WERI-Rb-1 (cell line): ENCODE data around the gene CHCHD6.

Experiments used
- DNase-seq: peaks from one replicate; pipeline ENCODE4 v3.0.0-alpha.2; 2020
- H3K27ac ChIP-seq: fragments of 250-450 bp; sonication (Bioruptor Pico); 2 replicates; pipeline ENCODE4 v1.5.1; 2020; ENCODE audit warnings: mild to moderate bottlenecking, moderate library complexity
- H3K27me3 ChIP-seq: fragments of 250-450 bp; sonication (Bioruptor Pico); 2 replicates; pipeline ENCODE4 v1.5.1; 2021; ENCODE audit warnings: mild to moderate bottlenecking, low read depth, moderate library complexity; ENCODE audit not compliant: insufficient read depth, severe bottlenecking
- H3K36me3 ChIP-seq: fragments of 250-450 bp; sonication (Bioruptor Pico); 2 replicates; pipeline ENCODE4 v1.5.1; 2020; ENCODE audit warnings: mild to moderate bottlenecking, moderate library complexity
- H3K4me3 ChIP-seq: 2 replicates; pipeline ENCODE4 v1.5.1; 2011; ENCODE audit warnings: low read depth, mild to moderate bottlenecking, control low read depth, low read length
- H3K9me3 ChIP-seq: fragments of 250-450 bp; sonication (Bioruptor Pico); 2 replicates; pipeline ENCODE4 v1.5.1; 2021; ENCODE audit warnings: mild to moderate bottlenecking, moderate library complexity; ENCODE audit not compliant: severe bottlenecking
- TF ChIP-seq, protein P1 (sequence below): IDR thresholded peaks from 2 replicates; pipeline ENCODE4 v1.5.1; 2011; ENCODE audit warnings: low read depth, mild to moderate bottlenecking, control low read depth, inconsistent platforms, low read length

CHCHD6 gene

DNA sequence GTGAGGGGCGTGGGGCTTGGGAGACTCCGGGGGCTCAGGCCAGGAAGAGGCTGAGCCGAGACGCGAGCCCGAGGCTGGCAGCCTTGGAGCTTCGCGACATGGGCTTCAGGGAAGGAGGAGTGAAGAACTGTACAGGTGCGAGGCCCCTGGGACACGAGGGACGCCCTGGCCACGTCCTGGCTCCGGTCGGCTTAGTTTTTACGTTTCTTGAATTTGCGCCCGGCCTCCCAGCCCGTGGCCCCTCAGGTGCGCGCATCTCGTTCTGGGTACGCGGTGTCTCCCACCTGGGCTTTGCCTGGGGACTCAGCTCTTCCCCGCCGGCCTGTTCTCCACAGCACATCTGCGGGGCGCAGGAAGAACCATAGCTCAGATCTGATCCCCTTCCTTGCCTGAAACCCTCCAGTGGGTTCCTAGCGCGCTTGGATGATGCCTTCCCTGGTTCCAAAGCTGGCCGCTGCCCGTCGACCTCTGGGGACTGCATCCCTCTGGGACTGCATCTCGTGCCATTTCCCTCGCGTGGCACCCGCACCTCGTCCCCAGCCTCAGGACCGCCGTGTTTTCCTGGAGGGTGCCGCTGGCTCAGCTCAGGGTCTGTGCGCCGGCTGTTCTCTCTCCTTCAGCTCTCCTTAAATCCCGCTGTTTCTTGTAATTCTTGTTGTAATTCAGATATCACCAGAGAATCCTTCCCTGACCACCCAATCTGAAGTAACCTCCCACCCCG is 614 bp downstream of the CHCHD6 start:
- no peaks in the 10 kb centered on the region for H3K9me3 ChIP-seq
- peak overlapping the region; percentile 65 for H3K27ac ChIP-seq
- H3K36me3 ChIP-seq, result no peaks in the 10 kb centered on the region; the same call in 1 of the 2 replicates
- TF ChIP-seq, protein P1, sequence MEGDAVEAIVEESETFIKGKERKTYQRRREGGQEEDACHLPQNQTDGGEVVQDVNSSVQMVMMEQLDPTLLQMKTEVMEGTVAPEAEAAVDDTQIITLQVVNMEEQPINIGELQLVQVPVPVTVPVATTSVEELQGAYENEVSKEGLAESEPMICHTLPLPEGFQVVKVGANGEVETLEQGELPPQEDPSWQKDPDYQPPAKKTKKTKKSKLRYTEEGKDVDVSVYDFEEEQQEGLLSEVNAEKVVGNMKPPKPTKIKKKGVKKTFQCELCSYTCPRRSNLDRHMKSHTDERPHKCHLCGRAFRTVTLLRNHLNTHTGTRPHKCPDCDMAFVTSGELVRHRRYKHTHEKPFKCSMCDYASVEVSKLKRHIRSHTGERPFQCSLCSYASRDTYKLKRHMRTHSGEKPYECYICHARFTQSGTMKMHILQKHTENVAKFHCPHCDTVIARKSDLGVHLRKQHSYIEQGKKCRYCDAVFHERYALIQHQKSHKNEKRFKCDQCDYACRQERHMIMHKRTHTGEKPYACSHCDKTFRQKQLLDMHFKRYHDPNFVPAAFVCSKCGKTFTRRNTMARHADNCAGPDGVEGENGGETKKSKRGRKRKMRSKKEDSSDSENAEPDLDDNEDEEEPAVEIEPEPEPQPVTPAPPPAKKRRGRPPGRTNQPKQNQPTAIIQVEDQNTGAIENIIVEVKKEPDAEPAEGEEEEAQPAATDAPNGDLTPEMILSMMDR, result no peak
- DNase-seq, result no peak
- H3K4me3 ChIP-seq, result peak overlapping the region; percentile 58
- H3K27me3 ChIP-seq, result no peaks in the 10 kb centered on the region

DNA sequence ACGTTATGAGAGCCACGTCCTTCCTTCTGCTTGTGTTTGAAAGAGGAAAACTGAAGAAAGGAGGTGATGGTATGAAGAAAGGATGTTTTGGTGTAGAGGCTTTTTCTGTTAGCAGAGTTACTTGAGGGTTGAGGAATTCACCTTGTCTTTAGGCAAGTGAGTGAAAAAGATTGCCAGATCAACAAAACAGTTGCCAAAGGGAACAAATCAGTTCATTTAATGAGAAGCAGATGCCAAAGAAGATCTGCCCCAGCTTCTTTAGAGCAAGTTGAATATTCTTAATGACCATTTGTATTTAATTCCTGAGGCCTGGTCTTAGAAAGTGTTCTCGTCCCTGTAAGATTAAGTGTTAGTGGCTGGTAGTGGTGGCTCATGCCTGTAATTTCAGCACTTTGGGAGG is 2.6 kb downstream of the CHCHD6 start:
- H3K27me3 ChIP-seq, result no peaks in the 10 kb centered on the region
- H3K36me3 ChIP-seq, result no peaks in the 10 kb centered on the region; the same call in 1 of the 2 replicates
- H3K27ac ChIP-seq, result no peak overlapping the region
- H3K4me3 ChIP-seq, result no peak overlapping the region
- TF ChIP-seq, protein P1, result no peak
- H3K9me3 ChIP-seq, result no peaks in the 10 kb centered on the region
- DNase-seq, result no peak

DNA sequence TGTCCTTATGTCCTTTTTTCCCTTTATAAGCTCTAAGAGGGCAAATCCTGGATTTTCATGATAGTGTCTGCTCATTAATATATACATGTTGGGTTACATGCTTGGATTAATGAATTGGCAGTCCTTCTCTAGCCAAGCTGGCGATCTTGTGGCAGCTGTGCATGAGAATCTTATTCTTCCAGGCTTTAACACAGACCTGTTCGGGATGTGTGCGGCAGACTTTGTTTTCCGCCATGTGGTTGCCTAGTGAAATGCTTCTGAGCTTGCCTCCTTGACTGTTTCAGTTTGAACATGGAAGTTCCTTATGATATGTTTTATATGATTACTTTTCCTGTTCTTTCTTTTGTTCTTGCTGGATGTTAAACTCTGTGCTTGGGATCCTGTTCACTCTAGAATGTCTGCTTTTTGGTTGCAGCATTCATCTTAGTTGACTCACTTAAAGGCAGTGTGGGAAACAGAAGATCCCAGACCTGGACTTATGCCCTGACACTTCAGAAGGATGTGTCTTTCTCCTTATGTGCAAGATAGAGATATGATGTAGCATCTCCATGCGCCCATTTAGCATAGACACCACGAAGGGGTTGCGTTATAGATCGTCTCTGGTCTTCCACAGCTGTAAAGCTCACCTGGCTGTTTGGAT is 7.2 kb downstream of the CHCHD6 start:
- Histone ChIP-seq H3K4me3 (no peak overlapping the region), H3K9me3 (no peaks in the 10 kb centered on the region), H3K27me3 (no peaks in the 10 kb centered on the region), H3K36me3 (no peaks in the 10 kb centered on the region; the same call in 1 of the 2 replicates), H3K27ac (no peak overlapping the region)
- no peak for DNase-seq
- TF ChIP-seq, protein P1, result no peak

DNA sequence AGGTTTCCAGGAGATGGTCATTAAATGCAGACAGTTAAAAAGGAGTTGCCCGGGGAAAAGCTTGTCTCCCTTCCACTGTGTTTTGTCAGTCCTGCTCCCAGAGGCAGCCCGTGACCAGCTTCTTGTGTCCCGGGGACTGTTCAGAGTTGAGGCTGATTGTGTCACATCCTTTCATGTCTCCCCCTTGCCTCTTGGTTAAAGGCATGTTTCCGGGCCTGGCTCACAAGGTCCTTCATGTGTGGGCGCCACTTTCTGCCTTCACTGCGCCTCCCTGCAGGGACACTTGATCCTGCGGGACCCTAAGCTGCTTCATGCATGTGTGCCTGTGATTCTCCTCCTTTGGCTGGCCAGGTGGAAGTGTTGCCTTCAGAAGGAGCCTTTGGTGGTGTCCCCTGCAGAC is 9.2 kb downstream of the CHCHD6 start:
- TF ChIP-seq, protein P1, result no peak
- H3K9me3 ChIP-seq, result no peaks in the 10 kb centered on the region
- no peak overlapping the region for H3K27ac ChIP-seq
- H3K4me3 ChIP-seq, result no peak overlapping the region
- no peaks in the 10 kb centered on the region for H3K36me3 ChIP-seq
- DNase-seq, result no peak
- H3K27me3 ChIP-seq, result no peaks in the 10 kb centered on the region

DNA sequence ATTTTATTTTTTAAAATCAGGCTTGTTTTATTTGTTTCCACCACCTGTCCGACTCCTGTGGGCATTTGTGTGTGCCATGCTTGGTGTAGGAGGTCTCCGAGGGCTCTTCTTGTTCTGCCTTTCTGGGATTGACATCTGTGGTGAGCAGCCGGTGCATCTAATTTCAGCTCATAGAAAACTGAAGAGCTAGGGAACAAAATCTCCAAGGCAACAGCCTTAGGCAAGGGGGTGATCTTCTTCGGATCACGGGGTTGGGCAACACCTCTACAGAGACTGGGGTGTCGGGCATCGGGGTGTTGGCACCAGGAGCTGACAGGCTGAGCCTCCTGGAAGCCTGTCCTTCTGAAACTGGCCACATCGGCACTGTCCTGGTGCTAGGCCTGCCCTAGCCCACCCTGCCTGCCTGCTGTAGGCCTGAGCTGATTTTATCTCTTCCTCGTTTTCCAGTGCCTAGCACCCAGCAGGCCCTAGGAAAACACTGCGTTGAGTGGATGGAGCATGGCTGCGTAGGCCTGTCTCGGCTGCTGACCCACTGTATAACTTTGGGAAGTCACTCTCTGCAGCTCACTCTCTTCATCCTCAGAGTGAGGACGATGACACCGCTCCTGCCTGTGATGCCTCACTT is 10.3 kb downstream of the CHCHD6 start:
- H3K27me3 ChIP-seq, result no peaks in the 10 kb centered on the region
- DNase-seq, result no peak
- no peaks in the 10 kb centered on the region for H3K36me3 ChIP-seq
- no peak overlapping the region for H3K4me3 ChIP-seq
- no peaks in the 10 kb centered on the region for H3K9me3 ChIP-seq
- TF ChIP-seq, protein P1, result no peak
- no peak overlapping the region for H3K27ac ChIP-seq
